Osteoblast (primary cell): ENCODE data around the gene ALDH7A1. TPM values are rescaled to one million over a fixed set of nuclear protein-coding genes. Genes with fewer than 3 reads are reported as not detected.
A peak's percentile ranks its signal among the peaks of the same experiment; 100 is the strongest.

Experiments used
- DNase-seq: peaks from one replicate; pipeline ENCODE4 v3.0.0; 2011; ENCODE audit warnings: low spot score, mixed read lengths; ENCODE audit not compliant: insufficient read length; ENCODE audit errors: missing footprints
- H2AFZ ChIP-seq: 2 replicates; pipeline ENCODE4 v1.6.0; 2011; ENCODE audit warnings: mild to moderate bottlenecking, low read length
- H3K27ac ChIP-seq: 2 replicates; pipeline ENCODE4 v1.5.1; 2011; ENCODE audit warnings: mild to moderate bottlenecking, low read depth, low read length, moderate library complexity
- H3K27me3 ChIP-seq: 2 replicates; pipeline ENCODE4 v1.6.0; 2012; ENCODE audit warnings: mild to moderate bottlenecking, control low read depth, inconsistent platforms, low read length, moderate library complexity; ENCODE audit not compliant: insufficient read depth
- H3K36me3 ChIP-seq: 2 replicates; pipeline ENCODE4 v1.5.1; 2011; ENCODE audit warnings: mild to moderate bottlenecking, low read length, control low read depth, moderate library complexity; ENCODE audit not compliant: insufficient read depth
- H3K4me1 ChIP-seq: 2 replicates; pipeline ENCODE4 v1.5.1; 2011; ENCODE audit warnings: mild to moderate bottlenecking, low read length, control low read depth, moderate library complexity; ENCODE audit not compliant: insufficient read depth
- H3K4me2 ChIP-seq: 2 replicates; pipeline ENCODE4 v1.6.0; 2011; ENCODE audit warnings: mild to moderate bottlenecking, low read length; ENCODE audit not compliant: insufficient read depth
- H3K4me3 ChIP-seq: fragments of 200-600 bp; sonication (generic); 3 replicates; pipeline ENCODE4 v1.5.1; 2012; ENCODE audit warnings: mild to moderate bottlenecking, low read length, inconsistent platforms; ENCODE audit not compliant: insufficient read depth
- H3K79me2 ChIP-seq: 2 replicates; pipeline ENCODE4 v1.6.0; 2012; ENCODE audit warnings: mild to moderate bottlenecking, low read length, control low read depth, inconsistent platforms; ENCODE audit not compliant: insufficient read depth
- H3K9me3 ChIP-seq: 2 replicates; pipeline ENCODE4 v1.5.1; 2011; ENCODE audit warnings: low read depth, low read length, control low read depth
- H4K20me1 ChIP-seq: 2 replicates; pipeline ENCODE4 v1.6.0; 2012; ENCODE audit warnings: mild to moderate bottlenecking, low read length, control low read depth; ENCODE audit not compliant: insufficient read depth
- total RNA-seq: library from RNA; depleted of rRNA; stranded (reverse); fragments of >200 nt; gene quantifications from 2 replicates; pipeline ENCODE4 v1.2.3, GENCODE V29; 2012
- TF ChIP-seq, protein P1 (sequence below): IDR thresholded peaks from 2 replicates; pipeline ENCODE4 v1.5.1; 2011; ENCODE audit warnings: mild to moderate bottlenecking, low read depth, low read length, moderate library complexity; ENCODE audit errors: extremely low read depth

ALDH7A1 gene
- total RNA-seq, 1 donor = 39.1 TPM

DNA sequence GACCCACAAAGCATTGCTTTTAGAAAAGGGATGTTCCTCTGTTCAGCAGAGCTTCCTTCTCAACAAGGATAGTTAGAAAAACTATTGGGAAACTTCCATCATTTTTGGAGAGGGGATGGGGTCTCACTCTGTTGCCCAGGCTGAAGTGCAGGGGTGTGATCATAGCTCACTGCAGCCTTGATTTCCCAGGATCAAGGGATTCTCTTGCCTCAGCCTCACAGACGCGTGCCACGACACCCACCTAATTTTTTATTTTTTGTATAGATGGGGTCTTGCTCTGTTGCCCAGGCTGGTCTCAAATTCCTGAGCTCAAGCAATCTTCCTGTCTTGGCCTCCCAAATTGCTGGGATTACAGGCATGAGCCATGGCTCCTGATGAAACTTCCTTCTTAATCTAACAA, 40.6 kb upstream of the ALDH7A1 start:
- Histone ChIP-seq H3K27ac (no peak overlapping the region), H3K4me1 (no peaks in the 10 kb centered on the region), H3K4me3 (no peak overlapping the region), H3K36me3 (no peaks in the 10 kb centered on the region), H4K20me1 (no peaks in the 10 kb centered on the region), H2AFZ (no peak overlapping the region), H3K79me2 (no peaks in the 10 kb centered on the region), H3K27me3 (no peaks in the 10 kb centered on the region), H3K4me2 (no peak overlapping the region), H3K9me3 (no peaks in the 10 kb centered on the region)
- no peak for DNase-seq
- TF ChIP-seq, protein P1, sequence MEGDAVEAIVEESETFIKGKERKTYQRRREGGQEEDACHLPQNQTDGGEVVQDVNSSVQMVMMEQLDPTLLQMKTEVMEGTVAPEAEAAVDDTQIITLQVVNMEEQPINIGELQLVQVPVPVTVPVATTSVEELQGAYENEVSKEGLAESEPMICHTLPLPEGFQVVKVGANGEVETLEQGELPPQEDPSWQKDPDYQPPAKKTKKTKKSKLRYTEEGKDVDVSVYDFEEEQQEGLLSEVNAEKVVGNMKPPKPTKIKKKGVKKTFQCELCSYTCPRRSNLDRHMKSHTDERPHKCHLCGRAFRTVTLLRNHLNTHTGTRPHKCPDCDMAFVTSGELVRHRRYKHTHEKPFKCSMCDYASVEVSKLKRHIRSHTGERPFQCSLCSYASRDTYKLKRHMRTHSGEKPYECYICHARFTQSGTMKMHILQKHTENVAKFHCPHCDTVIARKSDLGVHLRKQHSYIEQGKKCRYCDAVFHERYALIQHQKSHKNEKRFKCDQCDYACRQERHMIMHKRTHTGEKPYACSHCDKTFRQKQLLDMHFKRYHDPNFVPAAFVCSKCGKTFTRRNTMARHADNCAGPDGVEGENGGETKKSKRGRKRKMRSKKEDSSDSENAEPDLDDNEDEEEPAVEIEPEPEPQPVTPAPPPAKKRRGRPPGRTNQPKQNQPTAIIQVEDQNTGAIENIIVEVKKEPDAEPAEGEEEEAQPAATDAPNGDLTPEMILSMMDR = no peak

DNA sequence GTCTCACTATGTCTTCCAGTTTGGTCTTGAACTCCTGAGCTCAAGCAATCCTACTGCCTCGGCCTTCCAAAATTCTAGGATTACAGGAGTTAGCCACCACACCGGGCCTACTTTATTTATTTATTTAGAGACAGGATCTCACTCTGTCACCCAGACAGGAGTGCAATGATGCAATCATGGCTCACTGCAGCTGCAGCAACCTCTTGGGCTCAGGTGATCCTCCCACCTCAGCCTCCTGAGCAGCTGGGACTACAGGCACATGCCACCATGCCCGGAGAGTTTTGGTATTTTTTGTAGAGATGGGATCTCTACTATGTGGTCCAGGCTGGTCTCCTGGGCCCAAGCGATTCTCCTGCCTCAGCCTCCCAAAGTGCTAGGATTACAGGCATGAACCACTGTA, 38.5 kb upstream of the ALDH7A1 start:
- no peak for DNase-seq
- Histone ChIP-seq H4K20me1 (no peaks in the 10 kb centered on the region), H3K4me1 (no peaks in the 10 kb centered on the region), H3K27me3 (no peaks in the 10 kb centered on the region), H3K4me2 (no peak overlapping the region), H3K4me3 (no peak overlapping the region), H2AFZ (no peak overlapping the region), H3K36me3 (no peaks in the 10 kb centered on the region), H3K27ac (no peak overlapping the region), H3K9me3 (no peaks in the 10 kb centered on the region), H3K79me2 (no peaks in the 10 kb centered on the region)
- TF ChIP-seq, protein P1 = no peak

DNA sequence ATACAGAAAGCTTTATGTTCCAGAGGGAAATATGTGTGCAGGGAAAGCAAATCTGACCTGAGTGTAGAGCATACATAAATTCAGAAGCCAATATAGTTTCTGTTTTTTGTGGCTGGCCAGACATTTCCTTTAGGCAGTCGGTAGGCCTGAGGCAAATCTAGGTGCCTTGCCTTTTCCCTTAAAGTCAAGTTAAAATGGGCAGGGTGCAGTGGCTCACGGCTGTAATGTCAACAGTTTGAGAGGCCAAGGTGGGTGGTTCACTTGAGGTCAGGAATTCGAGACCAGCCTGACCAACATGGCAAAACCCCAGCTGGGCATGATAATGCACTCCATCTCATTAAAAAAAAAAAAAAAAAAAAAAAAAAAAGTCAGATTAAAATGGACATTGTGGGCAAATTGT, 36.9 kb upstream of the ALDH7A1 start:
- Histone ChIP-seq H2AFZ (peak overlapping the region; percentile 11), H3K4me1 (no peaks in the 10 kb centered on the region), H3K4me3 (no peak overlapping the region), H3K27me3 (no peaks in the 10 kb centered on the region), H4K20me1 (no peaks in the 10 kb centered on the region), H3K4me2 (no peak overlapping the region), H3K27ac (no peak overlapping the region), H3K36me3 (no peaks in the 10 kb centered on the region), H3K9me3 (no peaks in the 10 kb centered on the region), H3K79me2 (no peaks in the 10 kb centered on the region)
- TF ChIP-seq, protein P1 = no peak
- DNase-seq = no peak

DNA sequence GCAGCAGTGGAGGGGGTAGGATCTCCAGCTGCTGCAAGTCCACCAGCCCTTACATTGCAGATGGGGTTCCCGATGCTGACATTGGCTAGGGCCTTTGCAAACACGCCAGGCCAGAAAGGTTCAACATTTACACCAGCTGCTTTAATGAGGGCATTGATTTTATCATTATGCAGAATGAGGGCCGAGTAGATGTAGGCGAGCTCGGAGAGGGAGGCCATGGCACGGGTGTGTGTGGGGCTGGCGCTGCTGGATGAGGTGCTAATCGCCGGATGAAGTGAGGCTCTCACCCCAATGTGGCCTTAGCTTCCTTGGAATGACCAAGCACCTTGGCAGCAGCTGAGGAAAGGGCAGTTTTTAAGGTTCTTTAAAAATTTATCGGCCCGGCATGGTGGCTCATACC, 33.1 kb upstream of the ALDH7A1 start:
- Histone ChIP-seq H3K27ac (no peak overlapping the region), H4K20me1 (no peaks in the 10 kb centered on the region), H2AFZ (no peak overlapping the region), H3K9me3 (no peaks in the 10 kb centered on the region), H3K36me3 (peaks cover 9% of the 10 kb centered on the region), H3K79me2 (no peaks in the 10 kb centered on the region), H3K27me3 (no peaks in the 10 kb centered on the region), H3K4me2 (no peak overlapping the region), H3K4me1 (peaks cover 19% of the 10 kb centered on the region), H3K4me3 (no peak overlapping the region)
- TF ChIP-seq, protein P1 = no peak
- DNase-seq = no peak
